Measurements from ENCODE around the gene HFM1.

HFM1 gene

DNA sequence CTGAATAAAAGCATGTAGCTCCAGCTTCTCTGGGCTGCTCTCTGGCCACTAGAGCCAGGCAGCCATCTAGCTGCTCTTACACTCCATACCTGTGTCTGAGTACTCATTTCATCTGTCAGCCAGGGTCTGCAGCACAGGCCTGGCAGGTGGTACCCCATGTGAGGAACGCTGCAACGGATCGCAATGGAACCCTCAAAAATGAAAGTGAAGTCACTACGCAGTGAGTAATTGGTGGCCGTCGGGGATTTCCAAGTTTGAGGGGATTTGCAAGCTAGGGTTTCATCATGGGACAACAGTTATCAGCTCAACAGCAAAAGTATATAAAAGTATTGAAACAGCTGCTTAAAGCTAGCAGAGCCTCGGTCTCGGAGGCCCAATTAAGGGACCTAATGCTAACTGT lies 186.7 kb downstream of the HFM1 start:
- ChIA-PET CTCF (no interaction called here), POLR2A (ENCODE audit: low non-redundant PET) (no interaction called here)
- DNase-seq (ENCODE audit: low spot score) = no peak
- TF ChIP-seq, protein P1, sequence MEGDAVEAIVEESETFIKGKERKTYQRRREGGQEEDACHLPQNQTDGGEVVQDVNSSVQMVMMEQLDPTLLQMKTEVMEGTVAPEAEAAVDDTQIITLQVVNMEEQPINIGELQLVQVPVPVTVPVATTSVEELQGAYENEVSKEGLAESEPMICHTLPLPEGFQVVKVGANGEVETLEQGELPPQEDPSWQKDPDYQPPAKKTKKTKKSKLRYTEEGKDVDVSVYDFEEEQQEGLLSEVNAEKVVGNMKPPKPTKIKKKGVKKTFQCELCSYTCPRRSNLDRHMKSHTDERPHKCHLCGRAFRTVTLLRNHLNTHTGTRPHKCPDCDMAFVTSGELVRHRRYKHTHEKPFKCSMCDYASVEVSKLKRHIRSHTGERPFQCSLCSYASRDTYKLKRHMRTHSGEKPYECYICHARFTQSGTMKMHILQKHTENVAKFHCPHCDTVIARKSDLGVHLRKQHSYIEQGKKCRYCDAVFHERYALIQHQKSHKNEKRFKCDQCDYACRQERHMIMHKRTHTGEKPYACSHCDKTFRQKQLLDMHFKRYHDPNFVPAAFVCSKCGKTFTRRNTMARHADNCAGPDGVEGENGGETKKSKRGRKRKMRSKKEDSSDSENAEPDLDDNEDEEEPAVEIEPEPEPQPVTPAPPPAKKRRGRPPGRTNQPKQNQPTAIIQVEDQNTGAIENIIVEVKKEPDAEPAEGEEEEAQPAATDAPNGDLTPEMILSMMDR (conservative IDR thresholded peaks at IDR 0.05; ENCODE audit: low read depth) = no peak
- no peak overlapping the region for H3K27ac ChIP-seq

Measured in RWPE1 (cell line).